K562 (cell line): ENCODE results near the gene MRPL11. TPM values are rescaled to one million over a fixed set of nuclear protein-coding genes. Genes with fewer than 3 reads are reported as not detected.

Source experiments
- ATAC-seq: fragments of 200-7000 bp; cut with Tn5 transposase; 3 replicates; pipeline ENCODE4 v1.9.1; 2020; ENCODE audit warnings: moderate library complexity
- BruUV-seq: library from RNA; stranded (reverse); fragments of 400-500 nt; replicated peaks from 2 replicates; lab custom pipeline; 2021; lab: Mats Ljungman, UMichigan
- CTCF ChIA-PET: fragments of 300-600 bp; formaldehyde crosslinking; extraction: SDS; loops from one replicate; lab custom pipeline; 2021; ENCODE audit warnings: low intra/inter-chr PET ratio; lab: Yijun Ruan, JAX
- POLR2A ChIA-PET: fragments of 300-600, 350-650 bp; sonication (Branson Sonifier 250); formaldehyde crosslinking; extraction: SDS; loops from one replicate; lab custom pipeline; 2021; ENCODE audit warnings: antibody characterized with exemption, inconsistent platforms; lab: Yijun Ruan, JAX
- DNase-seq, 4 experiments: peaks; one replicate each; pipeline versions ENCODE4 v3.0.0 to v3.0.0-alpha.2; 2011 to 2018; ENCODE audit warnings: low spot score in 3 of 4, mixed read lengths in 3 of 4; ENCODE audit errors: extremely low read depth in 1 of 4
- FAIRE-seq: peaks from 2 replicates; lab custom pipeline; 2011; peaks lifted over from hg19 to GRCh38; lab: Jason Lieb, UNC
- H2AFZ ChIP-seq: 2 replicates; pipeline ENCODE4 v1.6.0; 2011; ENCODE audit warnings: low read depth, low read length, control low read depth, inconsistent platforms
- H3K27ac ChIP-seq: fragments of 200-600 bp; 3 replicates; pipeline ENCODE4 v1.8.0; 2011; ENCODE audit warnings: low read depth, mild to moderate bottlenecking, control low read depth, inconsistent platforms, low read length, moderate library complexity, mixed read lengths; ENCODE audit errors: extremely low read depth
- H3K27me3 ChIP-seq, 2 experiments: fragments of 300-600 bp in 1 of 2; 2 replicates in 1 of 2; 3 replicates in 1 of 2; pipeline versions ENCODE4 v1.6.0 to v1.8.0; 2011; ENCODE audit warnings: inconsistent platforms in 2 of 2, low read length in 2 of 2, mild to moderate bottlenecking in 1 of 2, mixed read lengths in 1 of 2, moderate library complexity in 1 of 2; ENCODE audit not compliant: control insufficient read depth in 2 of 2, insufficient read depth in 2 of 2
- H3K36me3 ChIP-seq: fragments of 300-600 bp; 3 replicates; pipeline ENCODE4 v1.8.0; 2011; ENCODE audit warnings: mild to moderate bottlenecking, low read length, inconsistent platforms; ENCODE audit not compliant: control insufficient read depth, insufficient read depth
- H3K4me1 ChIP-seq, 2 experiments: fragments of 200-600 bp in 1 of 2; replicated peaks in 1 of 2; 2 replicates in 1 of 2; 3 replicates in 1 of 2; pipeline versions ENCODE4 v1.5.1 to v1.8.0; 2011; ENCODE audit warnings: inconsistent platforms in 2 of 2, low read length in 2 of 2, mild to moderate bottlenecking in 1 of 2, mixed read lengths in 1 of 2, moderate library complexity in 1 of 2; ENCODE audit not compliant: control insufficient read depth in 2 of 2, insufficient read depth in 2 of 2
- H3K4me2 ChIP-seq: 2 replicates; pipeline ENCODE4 v1.6.1; 2011; ENCODE audit warnings: low read length, control low read depth, inconsistent platforms, mixed read lengths; ENCODE audit not compliant: insufficient read depth
- H3K4me3 ChIP-seq: fragments of 200-600 bp; sonication (generic), shearing (Covaris generic); 2 replicates; pipeline ENCODE4 v1.5.1; 2016; ENCODE audit warnings: control low read depth, inconsistent platforms
- H3K79me2 ChIP-seq: fragments of 200-600 bp; 3 replicates; pipeline ENCODE4 v1.8.0; 2011; ENCODE audit warnings: low read length, inconsistent platforms; ENCODE audit not compliant: control insufficient read depth, insufficient read depth
- H3K9ac ChIP-seq, 2 experiments: 2 replicates each; pipeline versions ENCODE4 v1.6.0 to v1.6.1; 2011; ENCODE audit warnings: low read depth in 2 of 2, low read length in 2 of 2, control low read depth in 1 of 2, inconsistent platforms in 1 of 2, mild to moderate bottlenecking in 1 of 2, mixed read lengths in 1 of 2; ENCODE audit not compliant: insufficient read depth in 1 of 2
- H3K9me1 ChIP-seq: one replicate; pipeline ENCODE4 v1.6.0; 2011; ENCODE audit warnings: inconsistent platforms, mild to moderate bottlenecking, low read length, moderate library complexity; ENCODE audit not compliant: control insufficient read depth, insufficient read depth
- H3K9me3 ChIP-seq: replicated peaks from 2 replicates; pipeline ENCODE4 v1.5.1; 2011; ENCODE audit warnings: low read depth, low read length, inconsistent platforms; ENCODE audit not compliant: control insufficient read depth, insufficient read depth
- H4K20me1 ChIP-seq: replicated peaks from 2 replicates; pipeline ENCODE4 v1.6.1; 2011; ENCODE audit warnings: low read length, inconsistent platforms, mixed read lengths; ENCODE audit not compliant: control insufficient read depth, insufficient read depth
- POLR2G ChIP-seq: fragments of 200-400 bp; formaldehyde crosslinking; IDR thresholded peaks from 2 replicates; pipeline ENCODE4 v1.6.1; 2017; ENCODE audit warnings: low read depth, mild to moderate bottlenecking, antibody characterized with exemption, low read length, moderate library complexity
- XRCC5 ChIP-seq: fragments of 200-400 bp; formaldehyde crosslinking; IDR thresholded peaks from 2 replicates; pipeline ENCODE4 v1.6.1; 2017; ENCODE audit warnings: low read depth, mild to moderate bottlenecking, low read length
- WGBS: fragments of 100-300 bp; shearing (Covaris generic); methylation state at CpG from one replicate; pipeline ENCODE4 v1.1.6; 2016; ENCODE audit warnings: low coverage, mixed read lengths; ENCODE audit not compliant: insufficient coverage; ENCODE audit errors: missing lambda C conversion rate; 5-methylcytosine and 5-hydroxymethylcytosine counted together
- in situ Hi-C: fragments of 300-500 bp; cut with MboI; formaldehyde crosslinking; loops from 4 replicates; pipeline ENCODE4 v1.15.0; 2018; ENCODE audit warnings: inconsistent platforms, mixed read lengths
- intact Hi-C: fragments of 100-400 bp; cut with micrococcal nuclease; formaldehyde crosslinking; loops from 2 replicates; pipeline ENCODE4 v1.14.2; 2022
- polyA plus RNA-seq, 8 experiments: library from polyadenylated mRNA; depleted of rRNA in 4 of 8; stranded (reverse) in 5 of 8; unstranded in 3 of 8; fragments of >200 nt; fragmentation: Nextera tagmentation in 2 of 8; fragmentation: Illumina TruSeq in 1 of 8; extraction: Ambion mirVana in 2 of 8; extraction: Trizol in 1 of 8; gene quantifications; 2 replicates each; pipeline versions ENCODE4 v1.2.1 to v1.2.3, GENCODE V29; 2011 to 2014; ENCODE audit warnings: inconsistent platforms in 1 of 8, missing spikeins in 1 of 8
- total RNA-seq, 7 experiments: library from RNA; depleted of rRNA in 6 of 7; stranded (reverse); fragments of >200 nt in 6 of 7; fragmentation: Illumina TruSeq in 2 of 7; extraction: Trizol in 2 of 7; gene quantifications; 2 replicates each; pipeline versions ENCODE4 v1.2.1 to v1.2.3, GENCODE V29; 2011 to 2021; ENCODE audit warnings: low replicate concordance in 1 of 7
- TF ChIP-seq, protein P1 (sequence below), 2 experiments: fragments of 450-650 bp; conservative IDR thresholded peaks; 2 replicates each; pipeline ENCODE4 v1.6.1; 2017; ENCODE audit warnings: mild to moderate bottlenecking in 2 of 2, moderate library complexity in 2 of 2
- TF ChIP-seq, protein P2 (sequence below): sonication (generic); formaldehyde crosslinking; IDR thresholded peaks from 2 replicates; pipeline ENCODE4 v1.8.1; 2023; ENCODE audit warnings: mild to moderate bottlenecking, missing genetic modification reagents

Gene MRPL11
- total and polyA plus RNA-seq, 9 of the 15 experiments (the other 6 are each of a cell fraction or from before 2014, with no cell fraction given), result 33.0 to 173 (median 91.9) TPM

DNA sequence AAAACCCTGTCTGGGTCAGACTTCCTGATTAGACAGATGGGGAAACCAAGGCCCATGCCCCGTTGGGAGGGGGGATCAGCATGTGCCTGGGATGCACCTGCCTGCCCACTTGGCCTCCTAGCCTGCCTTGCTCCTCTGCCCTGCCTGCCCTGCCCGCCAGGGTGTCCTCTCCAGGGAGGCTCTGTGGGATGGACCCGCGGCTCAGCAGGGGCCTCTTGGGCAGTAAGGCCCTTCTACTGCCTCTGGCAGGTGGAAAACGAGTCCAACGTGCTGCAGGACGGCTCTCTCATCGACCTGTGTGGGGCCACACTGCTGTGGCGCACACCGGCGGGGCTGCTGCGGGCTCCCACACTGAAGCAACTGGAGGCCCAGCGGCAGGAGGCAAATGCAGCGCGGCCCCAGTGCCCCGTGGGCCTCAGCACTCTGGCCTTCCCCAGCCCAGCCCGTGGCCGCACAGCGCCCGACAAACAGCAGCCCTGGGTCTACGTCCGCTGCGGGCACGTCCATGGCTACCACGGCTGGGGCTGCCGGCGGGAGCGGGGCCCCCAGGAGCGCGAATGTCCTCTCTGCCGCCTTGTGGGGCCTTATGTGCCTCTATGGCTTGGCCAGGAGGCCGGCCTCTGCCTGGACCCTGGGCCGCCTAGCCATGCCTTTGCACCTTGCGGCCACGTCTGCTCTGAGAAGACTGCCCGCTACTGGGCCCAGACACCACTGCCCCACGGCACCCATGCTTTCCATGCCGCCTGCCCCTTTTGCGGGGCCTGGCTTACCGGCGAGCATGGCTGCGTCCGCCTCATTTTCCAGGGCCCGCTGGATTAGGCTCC lies 36.9 kb upstream of the MRPL11 start:
- in situ Hi-C loops (no loop called here), intact Hi-C loops (no loop called here)
- Histone ChIP-seq H3K4me3 (no peak overlapping the region), H3K27me3 (no peaks in the 10 kb centered on the region), H3K9me1 (no peaks in the 10 kb centered on the region), H3K4me2 (no peak overlapping the region), H4K20me1 (peaks cover 12% of the 10 kb centered on the region; the same call in 1 of the 2 replicates), H3K4me1 (peaks cover 3 to 27% of the 10 kb centered on the region in 2 experiments; a peak in 4 of 5 replicates), H3K79me2 (peaks cover 10% of the 10 kb centered on the region; the same call in 2 of the 3 replicates), H2AFZ (no peak overlapping the region), H3K27ac (no peak overlapping the region), H3K9me3 (no peaks in the 10 kb centered on the region), H3K9ac (no peak overlapping the region), H3K36me3 (peaks cover 3% of the 10 kb centered on the region; the same call in 2 of the 3 replicates)
- no peak for ATAC-seq
- WGBS, result 84% methylated on average over 40 of the region's 44 CpGs
- ChIA-PET POLR2A (no interaction called here), CTCF (no interaction called here)
- BruUV-seq, result no TSS peak
- no peak for TF ChIP-seq XRCC5
- TF ChIP-seq, protein P1, sequence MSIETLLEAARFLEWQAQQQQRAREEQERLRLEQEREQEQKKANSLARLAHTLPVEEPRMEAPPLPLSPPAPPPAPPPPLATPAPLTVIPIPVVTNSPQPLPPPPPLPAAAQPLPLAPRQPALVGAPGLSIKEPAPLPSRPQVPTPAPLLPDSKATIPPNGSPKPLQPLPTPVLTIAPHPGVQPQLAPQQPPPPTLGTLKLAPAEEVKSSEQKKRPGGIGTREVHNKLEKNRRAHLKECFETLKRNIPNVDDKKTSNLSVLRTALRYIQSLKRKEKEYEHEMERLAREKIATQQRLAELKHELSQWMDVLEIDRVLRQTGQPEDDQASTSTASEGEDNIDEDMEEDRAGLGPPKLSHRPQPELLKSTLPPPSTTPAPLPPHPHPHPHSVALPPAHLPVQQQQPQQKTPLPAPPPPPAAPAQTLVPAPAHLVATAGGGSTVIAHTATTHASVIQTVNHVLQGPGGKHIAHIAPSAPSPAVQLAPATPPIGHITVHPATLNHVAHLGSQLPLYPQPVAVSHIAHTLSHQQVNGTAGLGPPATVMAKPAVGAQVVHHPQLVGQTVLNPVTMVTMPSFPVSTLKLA (conservative IDR thresholded peaks at IDR 0.05), result no peak
- TF ChIP-seq POLR2G, result peak; percentile 15; the same call in 1 of the 2 replicates
- TF ChIP-seq, protein P2, sequence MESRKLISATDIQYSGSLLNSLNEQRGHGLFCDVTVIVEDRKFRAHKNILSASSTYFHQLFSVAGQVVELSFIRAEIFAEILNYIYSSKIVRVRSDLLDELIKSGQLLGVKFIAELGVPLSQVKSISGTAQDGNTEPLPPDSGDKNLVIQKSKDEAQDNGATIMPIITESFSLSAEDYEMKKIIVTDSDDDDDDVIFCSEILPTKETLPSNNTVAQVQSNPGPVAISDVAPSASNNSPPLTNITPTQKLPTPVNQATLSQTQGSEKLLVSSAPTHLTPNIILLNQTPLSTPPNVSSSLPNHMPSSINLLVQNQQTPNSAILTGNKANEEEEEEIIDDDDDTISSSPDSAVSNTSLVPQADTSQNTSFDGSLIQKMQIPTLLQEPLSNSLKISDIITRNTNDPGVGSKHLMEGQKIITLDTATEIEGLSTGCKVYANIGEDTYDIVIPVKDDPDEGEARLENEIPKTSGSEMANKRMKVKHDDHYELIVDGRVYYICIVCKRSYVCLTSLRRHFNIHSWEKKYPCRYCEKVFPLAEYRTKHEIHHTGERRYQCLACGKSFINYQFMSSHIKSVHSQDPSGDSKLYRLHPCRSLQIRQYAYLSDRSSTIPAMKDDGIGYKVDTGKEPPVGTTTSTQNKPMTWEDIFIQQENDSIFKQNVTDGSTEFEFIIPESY (CRISPR knock-in tag), result peak; percentile 86; the same call in 1 of the 2 replicates
- no peak for DNase-seq
- FAIRE-seq, result no peak
